ENCODE measurements around the gene PI4KA. TPM values are rescaled to one million over a fixed set of nuclear protein-coding genes. Genes with fewer than 3 reads are reported as not detected.

Gene PI4KA
- total RNA-seq, 1 experiment from 2014 or later = 71.6 TPM

DNA sequence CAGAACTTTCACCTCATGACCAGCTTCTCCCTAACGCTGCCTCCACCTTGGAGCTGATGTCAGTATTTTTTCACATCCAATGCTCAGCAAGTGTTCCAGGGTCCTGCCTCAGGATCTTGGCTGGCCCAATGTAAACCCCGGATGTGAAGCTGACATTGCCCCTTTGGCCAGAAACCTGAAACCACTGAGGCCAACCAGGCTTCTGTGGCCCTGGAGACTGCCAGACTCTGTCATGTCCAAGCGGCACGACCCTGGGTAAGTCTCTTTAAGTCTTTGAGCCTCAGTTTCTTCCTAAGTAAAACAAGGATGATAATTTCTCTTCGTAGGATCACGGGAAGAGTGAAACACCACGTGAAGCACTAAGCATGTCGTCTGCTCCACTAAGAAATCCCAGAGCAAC, 61.9 kb downstream of the PI4KA start:
- intact Hi-C loops (cut with micrococcal nuclease; ENCODE audit: unreplicated experiment) = no loop called here
- H3K9me3 ChIP-seq (ENCODE audit: low read depth, low read length, poor library complexity, severe bottlenecking) = no peaks in the 10 kb centered on the region
- BruUV-seq (replicated peaks) = no TSS peak
- H3K36me3 ChIP-seq (ENCODE audit: insufficient read depth, low read length, poor library complexity, severe bottlenecking) = peaks cover 19% of the 10 kb centered on the region
- H3K4me1 ChIP-seq (ENCODE audit: insufficient read depth, low read length, poor library complexity, severe bottlenecking) = no peaks in the 10 kb centered on the region
- H3K4me3 ChIP-seq (ENCODE audit: low read depth, low read length, poor library complexity, severe bottlenecking) = no peak overlapping the region
- H3K27me3 ChIP-seq (replicated peaks; ENCODE audit: insufficient read depth, low read depth, low read length, poor library complexity) = no peaks in the 10 kb centered on the region
- ChIA-PET POLR2A (ENCODE audit: low non-redundant PET) (no interaction called here), CTCF (no interaction called here)
- DNase-seq (ENCODE audit: low spot score) = no peak
- TF ChIP-seq, protein P1, sequence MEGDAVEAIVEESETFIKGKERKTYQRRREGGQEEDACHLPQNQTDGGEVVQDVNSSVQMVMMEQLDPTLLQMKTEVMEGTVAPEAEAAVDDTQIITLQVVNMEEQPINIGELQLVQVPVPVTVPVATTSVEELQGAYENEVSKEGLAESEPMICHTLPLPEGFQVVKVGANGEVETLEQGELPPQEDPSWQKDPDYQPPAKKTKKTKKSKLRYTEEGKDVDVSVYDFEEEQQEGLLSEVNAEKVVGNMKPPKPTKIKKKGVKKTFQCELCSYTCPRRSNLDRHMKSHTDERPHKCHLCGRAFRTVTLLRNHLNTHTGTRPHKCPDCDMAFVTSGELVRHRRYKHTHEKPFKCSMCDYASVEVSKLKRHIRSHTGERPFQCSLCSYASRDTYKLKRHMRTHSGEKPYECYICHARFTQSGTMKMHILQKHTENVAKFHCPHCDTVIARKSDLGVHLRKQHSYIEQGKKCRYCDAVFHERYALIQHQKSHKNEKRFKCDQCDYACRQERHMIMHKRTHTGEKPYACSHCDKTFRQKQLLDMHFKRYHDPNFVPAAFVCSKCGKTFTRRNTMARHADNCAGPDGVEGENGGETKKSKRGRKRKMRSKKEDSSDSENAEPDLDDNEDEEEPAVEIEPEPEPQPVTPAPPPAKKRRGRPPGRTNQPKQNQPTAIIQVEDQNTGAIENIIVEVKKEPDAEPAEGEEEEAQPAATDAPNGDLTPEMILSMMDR (conservative IDR thresholded peaks at IDR 0.05; ENCODE audit: low read depth, low read length) = no peak
- TF ChIP-seq EZH2 (IDR thresholded peaks at IDR 0.05; ENCODE audit: borderline replicate concordance, low read depth, low read length, poor library complexity, severe bottlenecking) = no peak
- H3K27ac ChIP-seq (ENCODE audit: low read depth, low read length, poor library complexity, severe bottlenecking) = no peak overlapping the region

DNA sequence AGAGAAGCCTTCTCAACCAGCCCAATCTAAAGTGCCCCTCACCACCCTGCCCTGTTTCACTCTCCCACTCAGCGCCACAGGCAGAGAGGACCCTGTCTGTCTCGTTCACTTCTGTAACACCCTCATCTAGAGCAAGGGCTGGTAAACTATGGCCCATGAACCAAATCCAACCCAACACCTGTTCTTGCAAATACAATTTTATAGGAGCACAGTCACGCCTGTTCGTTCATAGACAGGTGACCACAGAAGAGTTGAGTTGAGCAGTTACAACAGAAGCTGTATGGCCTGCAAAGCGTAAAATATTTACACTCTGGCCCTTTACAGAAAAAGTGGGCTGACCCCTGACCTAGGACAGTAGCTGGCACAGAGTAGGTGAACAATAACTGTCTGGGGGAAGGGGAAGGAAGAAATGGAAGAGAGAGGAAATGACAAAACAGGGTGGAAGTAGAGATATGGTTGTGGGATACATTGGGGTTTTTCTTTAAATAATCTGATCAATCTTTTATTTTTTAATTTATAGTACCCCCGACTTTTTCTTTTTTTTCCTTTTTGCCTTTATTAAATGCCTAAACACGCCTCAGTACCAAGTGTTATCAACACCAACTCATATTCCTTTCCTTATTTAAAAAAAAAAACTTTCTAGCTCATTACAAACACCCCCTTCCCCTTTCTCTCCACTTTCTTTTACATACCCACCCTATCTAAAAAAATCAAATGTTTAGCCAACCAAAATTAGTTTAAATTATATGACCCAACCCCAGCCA, 63.8 kb downstream of the PI4KA start:
- no peak overlapping the region for H3K4me3 ChIP-seq (ENCODE audit: low read depth, low read length, poor library complexity, severe bottlenecking)
- no peaks in the 10 kb centered on the region for H3K27me3 ChIP-seq (replicated peaks; ENCODE audit: insufficient read depth, low read depth, low read length, poor library complexity)
- CTCF ChIA-PET = no interaction called here
- POLR2A ChIA-PET (ENCODE audit: low non-redundant PET) = no interaction called here
- intact Hi-C loops (cut with micrococcal nuclease; ENCODE audit: unreplicated experiment) = no loop called here
- no peak for DNase-seq (ENCODE audit: low spot score)
- no peak overlapping the region for H3K27ac ChIP-seq (ENCODE audit: low read depth, low read length, poor library complexity, severe bottlenecking)
- H3K9me3 ChIP-seq (ENCODE audit: low read depth, low read length, poor library complexity, severe bottlenecking) = no peaks in the 10 kb centered on the region
- H3K4me1 ChIP-seq (ENCODE audit: insufficient read depth, low read length, poor library complexity, severe bottlenecking) = no peaks in the 10 kb centered on the region
- peaks cover 19% of the 10 kb centered on the region for H3K36me3 ChIP-seq (ENCODE audit: insufficient read depth, low read length, poor library complexity, severe bottlenecking)
- TF ChIP-seq EZH2 (IDR thresholded peaks at IDR 0.05; ENCODE audit: borderline replicate concordance, low read depth, low read length, poor library complexity, severe bottlenecking) = no peak
- TF ChIP-seq, protein P1 (conservative IDR thresholded peaks at IDR 0.05; ENCODE audit: low read depth, low read length) = no peak
- BruUV-seq (replicated peaks) = no TSS peak

DNA sequence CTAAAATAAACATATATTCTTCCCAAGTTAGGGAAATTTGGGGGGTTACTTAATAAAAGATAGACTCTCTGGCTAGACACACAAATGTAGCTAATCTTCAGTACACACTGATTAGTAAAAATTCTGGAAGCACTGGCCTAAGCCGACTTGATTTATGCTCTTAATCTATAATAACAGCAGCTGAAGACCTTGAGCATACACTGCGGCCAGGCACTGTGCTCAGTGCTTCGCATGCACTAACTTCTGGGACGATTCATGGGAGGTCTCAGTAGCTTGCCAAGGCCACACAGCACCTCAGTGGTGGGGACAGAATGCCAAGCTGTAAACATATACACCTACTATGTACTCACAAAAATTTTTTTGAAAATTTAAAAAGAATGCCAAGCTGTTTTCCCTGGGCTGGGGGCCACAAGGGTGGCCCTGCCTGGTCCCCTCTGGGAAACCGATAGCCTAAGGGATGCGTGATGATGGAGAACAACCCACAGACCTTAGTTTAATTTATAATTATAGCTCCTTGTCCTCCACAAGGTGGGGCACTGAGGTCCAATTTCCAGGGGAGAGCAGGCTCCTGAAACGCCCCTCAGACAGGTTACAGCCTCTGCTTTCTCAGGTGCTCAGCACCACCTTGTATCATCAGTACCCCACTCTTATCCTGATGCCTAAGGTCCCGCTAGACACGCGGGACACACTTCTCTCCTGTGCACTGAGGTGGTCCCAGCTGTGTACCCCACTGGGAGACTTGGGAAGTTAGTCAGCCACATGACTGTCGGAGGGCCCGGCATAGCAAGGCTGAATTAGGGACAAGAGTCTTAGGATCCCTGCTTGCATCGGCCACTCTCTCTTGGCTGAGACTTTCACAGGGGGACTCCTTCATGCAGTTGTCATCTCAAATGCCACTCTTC, 64.6 kb downstream of the PI4KA start:
- intact Hi-C loops (cut with micrococcal nuclease; ENCODE audit: unreplicated experiment) = no loop called here
- H3K27me3 ChIP-seq (replicated peaks; ENCODE audit: insufficient read depth, low read depth, low read length, poor library complexity) = no peaks in the 10 kb centered on the region

More for the DNA sequence above, 64.6 kb downstream of the PI4KA start:
- Histone ChIP-seq H3K4me1 (ENCODE audit: insufficient read depth, low read length, poor library complexity, severe bottlenecking) (no peaks in the 10 kb centered on the region), H3K9me3 (ENCODE audit: low read depth, low read length, poor library complexity, severe bottlenecking) (no peaks in the 10 kb centered on the region), H3K36me3 (ENCODE audit: insufficient read depth, low read length, poor library complexity, severe bottlenecking) (peaks cover 14% of the 10 kb centered on the region), H3K4me3 (ENCODE audit: low read depth, low read length, poor library complexity, severe bottlenecking) (no peak overlapping the region), H3K27ac (ENCODE audit: low read depth, low read length, poor library complexity, severe bottlenecking) (no peak overlapping the region)
- DNase-seq (ENCODE audit: low spot score) = no peak
- TF ChIP-seq, protein P1 (conservative IDR thresholded peaks at IDR 0.05; ENCODE audit: low read depth, low read length) = no peak
- TF ChIP-seq EZH2 (IDR thresholded peaks at IDR 0.05; ENCODE audit: borderline replicate concordance, low read depth, low read length, poor library complexity, severe bottlenecking) = no peak
- POLR2A ChIA-PET (ENCODE audit: low non-redundant PET) = no interaction called here
- CTCF ChIA-PET = interaction anchor here (1.6 kb wide), 1 partner anchor 10 kb away, joined by 6 read pairs; no protein-coding TSS in a partner anchor
- no TSS peak for BruUV-seq (replicated peaks)
